ENCODE measurements around the gene IQGAP2. TPM values are rescaled to one million over a fixed set of nuclear protein-coding genes. Genes with fewer than 3 reads are reported as not detected.

The IQGAP2 gene, protein sequence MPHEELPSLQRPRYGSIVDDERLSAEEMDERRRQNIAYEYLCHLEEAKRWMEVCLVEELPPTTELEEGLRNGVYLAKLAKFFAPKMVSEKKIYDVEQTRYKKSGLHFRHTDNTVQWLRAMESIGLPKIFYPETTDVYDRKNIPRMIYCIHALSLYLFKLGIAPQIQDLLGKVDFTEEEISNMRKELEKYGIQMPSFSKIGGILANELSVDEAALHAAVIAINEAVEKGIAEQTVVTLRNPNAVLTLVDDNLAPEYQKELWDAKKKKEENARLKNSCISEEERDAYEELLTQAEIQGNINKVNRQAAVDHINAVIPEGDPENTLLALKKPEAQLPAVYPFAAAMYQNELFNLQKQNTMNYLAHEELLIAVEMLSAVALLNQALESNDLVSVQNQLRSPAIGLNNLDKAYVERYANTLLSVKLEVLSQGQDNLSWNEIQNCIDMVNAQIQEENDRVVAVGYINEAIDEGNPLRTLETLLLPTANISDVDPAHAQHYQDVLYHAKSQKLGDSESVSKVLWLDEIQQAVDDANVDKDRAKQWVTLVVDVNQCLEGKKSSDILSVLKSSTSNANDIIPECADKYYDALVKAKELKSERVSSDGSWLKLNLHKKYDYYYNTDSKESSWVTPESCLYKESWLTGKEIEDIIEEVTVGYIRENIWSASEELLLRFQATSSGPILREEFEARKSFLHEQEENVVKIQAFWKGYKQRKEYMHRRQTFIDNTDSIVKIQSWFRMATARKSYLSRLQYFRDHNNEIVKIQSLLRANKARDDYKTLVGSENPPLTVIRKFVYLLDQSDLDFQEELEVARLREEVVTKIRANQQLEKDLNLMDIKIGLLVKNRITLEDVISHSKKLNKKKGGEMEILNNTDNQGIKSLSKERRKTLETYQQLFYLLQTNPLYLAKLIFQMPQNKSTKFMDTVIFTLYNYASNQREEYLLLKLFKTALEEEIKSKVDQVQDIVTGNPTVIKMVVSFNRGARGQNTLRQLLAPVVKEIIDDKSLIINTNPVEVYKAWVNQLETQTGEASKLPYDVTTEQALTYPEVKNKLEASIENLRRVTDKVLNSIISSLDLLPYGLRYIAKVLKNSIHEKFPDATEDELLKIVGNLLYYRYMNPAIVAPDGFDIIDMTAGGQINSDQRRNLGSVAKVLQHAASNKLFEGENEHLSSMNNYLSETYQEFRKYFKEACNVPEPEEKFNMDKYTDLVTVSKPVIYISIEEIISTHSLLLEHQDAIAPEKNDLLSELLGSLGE (N-terminal part only)
- total RNA-seq = 4.0 and 11.7 TPM in 2 replicates

DNA sequence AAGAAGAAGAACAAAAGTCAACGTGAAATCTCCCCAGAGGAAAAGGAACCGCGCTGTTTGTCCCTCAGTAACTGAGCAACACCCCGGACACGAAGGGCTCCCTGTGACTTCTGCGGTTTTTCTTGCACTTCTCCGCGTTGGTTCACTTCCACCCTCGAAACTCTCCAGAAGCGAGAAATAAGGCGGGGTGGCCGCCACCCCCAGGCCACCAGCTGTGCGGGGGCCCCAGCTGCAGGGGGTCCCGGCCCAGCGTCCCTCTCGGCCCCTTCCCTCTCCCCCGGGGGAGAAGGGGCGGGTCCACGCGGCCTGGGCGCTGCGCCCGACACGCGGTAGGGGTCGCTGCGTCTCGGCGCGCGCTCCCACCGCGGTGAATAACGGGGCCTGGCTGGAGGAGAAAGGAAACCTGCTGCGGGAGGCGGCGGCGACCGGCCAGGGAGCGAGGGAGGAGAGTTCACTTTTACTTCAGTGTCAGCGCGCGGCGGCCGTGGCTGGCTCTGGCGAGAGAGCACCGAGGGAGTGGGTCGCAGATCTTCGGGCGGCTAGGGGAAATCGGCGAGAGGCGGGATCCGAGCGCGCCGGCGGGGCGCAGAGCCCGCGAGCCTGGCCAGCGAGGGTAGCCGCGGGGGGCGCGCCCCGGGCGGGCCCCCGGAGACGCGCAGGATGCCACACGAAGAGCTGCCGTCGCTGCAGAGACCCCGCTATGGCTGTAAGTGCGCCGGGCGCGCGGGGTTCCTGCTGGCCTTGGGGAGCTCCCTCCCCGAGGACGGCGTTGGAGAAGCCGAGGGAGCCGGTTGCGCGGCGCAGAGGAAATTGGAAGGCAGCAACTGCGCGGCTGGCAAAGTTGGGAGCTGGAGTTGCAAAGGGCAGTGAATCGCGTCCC, at the start of gene IQGAP2:
IQGAP2 (plus strand) TSS at position 400 of the 880 bp plus-strand sequence; CDS start at position 661, 261 bp downstream.
- peak within 1 kb of the TSS; percentile 51 for H3K4me3 ChIP-seq (ENCODE audit: low read depth, low read length)
- peak; percentile 5 for DNase-seq (ENCODE audit: low read depth)
- TF ChIP-seq, protein P1, sequence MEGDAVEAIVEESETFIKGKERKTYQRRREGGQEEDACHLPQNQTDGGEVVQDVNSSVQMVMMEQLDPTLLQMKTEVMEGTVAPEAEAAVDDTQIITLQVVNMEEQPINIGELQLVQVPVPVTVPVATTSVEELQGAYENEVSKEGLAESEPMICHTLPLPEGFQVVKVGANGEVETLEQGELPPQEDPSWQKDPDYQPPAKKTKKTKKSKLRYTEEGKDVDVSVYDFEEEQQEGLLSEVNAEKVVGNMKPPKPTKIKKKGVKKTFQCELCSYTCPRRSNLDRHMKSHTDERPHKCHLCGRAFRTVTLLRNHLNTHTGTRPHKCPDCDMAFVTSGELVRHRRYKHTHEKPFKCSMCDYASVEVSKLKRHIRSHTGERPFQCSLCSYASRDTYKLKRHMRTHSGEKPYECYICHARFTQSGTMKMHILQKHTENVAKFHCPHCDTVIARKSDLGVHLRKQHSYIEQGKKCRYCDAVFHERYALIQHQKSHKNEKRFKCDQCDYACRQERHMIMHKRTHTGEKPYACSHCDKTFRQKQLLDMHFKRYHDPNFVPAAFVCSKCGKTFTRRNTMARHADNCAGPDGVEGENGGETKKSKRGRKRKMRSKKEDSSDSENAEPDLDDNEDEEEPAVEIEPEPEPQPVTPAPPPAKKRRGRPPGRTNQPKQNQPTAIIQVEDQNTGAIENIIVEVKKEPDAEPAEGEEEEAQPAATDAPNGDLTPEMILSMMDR (IDR thresholded peaks at IDR 0.05; ENCODE audit: insufficient read depth, low read length, poor library complexity, severe bottlenecking) = peak; percentile 48
- H3K36me3 ChIP-seq (ENCODE audit: control insufficient read depth, insufficient read depth, low read length) = no peaks in the 10 kb centered on the region
- peaks cover 19% of the 10 kb centered on the region for H3K27me3 ChIP-seq (ENCODE audit: control insufficient read depth, insufficient read depth, low read length)

DNA sequence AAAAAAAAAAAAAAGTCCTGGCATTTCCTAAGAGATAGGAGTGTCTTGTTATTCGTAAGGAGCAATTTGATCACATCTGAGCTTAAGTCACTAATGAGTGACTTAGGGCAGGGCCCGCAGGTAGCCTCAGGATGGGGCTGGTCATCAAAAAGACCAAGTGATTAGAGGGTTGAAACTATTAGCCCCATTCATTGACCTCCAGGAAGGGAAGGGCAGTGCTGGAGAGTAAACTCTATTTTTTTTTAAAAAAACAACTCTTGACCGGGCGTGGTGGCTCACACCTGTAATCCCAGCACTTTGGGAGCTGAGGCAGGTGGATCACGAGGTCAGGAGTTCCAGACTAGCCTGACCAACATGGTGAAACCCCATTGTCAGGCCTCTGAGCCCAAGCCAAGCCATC, 46.2 kb upstream of the IQGAP2 start:
- H3K4me3 ChIP-seq (ENCODE audit: low read depth, low read length) = no peak overlapping the region
- no peaks in the 10 kb centered on the region for H3K27me3 ChIP-seq (ENCODE audit: control insufficient read depth, insufficient read depth, low read length)
- DNase-seq (ENCODE audit: low read depth) = no peak
- H3K36me3 ChIP-seq (ENCODE audit: control insufficient read depth, insufficient read depth, low read length) = no peaks in the 10 kb centered on the region
- TF ChIP-seq, protein P1 (IDR thresholded peaks at IDR 0.05; ENCODE audit: insufficient read depth, low read length, poor library complexity, severe bottlenecking) = no peak

DNA sequence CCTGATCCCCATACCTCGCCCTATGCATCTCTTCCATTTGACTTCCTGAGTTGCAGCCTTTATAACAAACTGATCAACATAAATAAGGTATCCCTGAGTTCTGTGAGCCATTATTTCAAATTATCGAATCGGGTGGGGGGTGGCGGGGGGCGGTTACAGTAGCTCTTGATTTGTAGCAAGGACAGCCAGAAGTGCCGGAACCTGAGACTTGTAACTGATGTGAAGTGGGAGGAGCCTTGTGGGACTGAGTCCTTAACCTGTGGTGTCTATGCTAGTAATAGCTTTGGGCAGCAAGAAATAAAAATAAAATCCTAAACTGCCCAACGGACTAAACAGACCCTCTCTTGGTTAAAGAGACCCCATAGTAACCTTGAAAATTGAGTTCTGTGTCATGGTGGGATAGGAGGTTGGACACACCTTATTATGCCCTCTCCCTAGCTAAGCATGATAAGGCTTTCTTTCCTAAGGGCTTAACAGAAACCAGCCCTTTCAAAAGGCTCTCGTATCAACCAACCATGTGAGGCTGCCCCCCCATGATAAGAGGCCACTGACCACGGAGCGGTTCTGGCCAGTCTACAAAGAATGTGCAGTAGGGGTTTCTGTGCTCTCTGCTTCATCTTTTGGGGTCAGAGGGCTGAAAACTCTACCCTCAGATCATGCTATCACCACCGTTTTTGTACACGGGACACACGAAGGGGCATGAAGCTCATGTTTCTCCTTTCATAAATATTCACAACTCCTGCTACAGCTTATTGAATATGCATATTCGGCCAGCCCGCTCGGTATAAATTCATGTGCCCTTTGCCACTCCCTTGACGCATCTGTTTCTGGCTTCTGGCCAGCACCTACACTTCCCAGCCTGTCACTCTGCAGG, 39.5 kb upstream of the IQGAP2 start:
- no peak overlapping the region for H3K4me3 ChIP-seq (ENCODE audit: low read depth, low read length)
- H3K27me3 ChIP-seq (ENCODE audit: control insufficient read depth, insufficient read depth, low read length) = no peaks in the 10 kb centered on the region
- H3K36me3 ChIP-seq (ENCODE audit: control insufficient read depth, insufficient read depth, low read length) = no peaks in the 10 kb centered on the region
- TF ChIP-seq, protein P1 (IDR thresholded peaks at IDR 0.05; ENCODE audit: insufficient read depth, low read length, poor library complexity, severe bottlenecking) = no peak
- DNase-seq (ENCODE audit: low read depth) = no peak

DNA sequence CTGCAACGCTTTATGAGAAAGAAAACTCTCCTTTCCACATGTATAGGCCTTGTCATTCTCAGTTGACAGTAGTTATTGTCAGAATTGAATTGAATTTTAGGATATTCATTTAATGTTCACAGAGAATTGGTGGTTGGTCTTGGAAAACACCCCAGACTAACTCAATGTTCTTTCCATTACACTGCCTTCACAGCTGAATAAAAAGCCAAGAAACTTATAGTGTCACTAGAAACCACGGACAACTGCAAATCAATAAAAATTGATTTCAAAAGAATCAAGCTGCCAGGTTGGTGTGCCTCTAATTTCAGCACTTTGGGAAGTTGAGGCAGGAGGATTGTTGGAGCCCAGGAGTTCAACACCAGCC, 38.9 kb upstream of the IQGAP2 start:
- no peak for DNase-seq (ENCODE audit: low read depth)
- TF ChIP-seq, protein P1 (IDR thresholded peaks at IDR 0.05; ENCODE audit: insufficient read depth, low read length, poor library complexity, severe bottlenecking) = no peak
- no peaks in the 10 kb centered on the region for H3K36me3 ChIP-seq (ENCODE audit: control insufficient read depth, insufficient read depth, low read length)
- no peaks in the 10 kb centered on the region for H3K27me3 ChIP-seq (ENCODE audit: control insufficient read depth, insufficient read depth, low read length)
- no peak overlapping the region for H3K4me3 ChIP-seq (ENCODE audit: low read depth, low read length)

Data from kidney epithelial cell (primary cell).